NCI-H82 treated with DMSO at 0.1 percent for 48 hours (cell line): ENCODE measurements around the gene CA5A.
"Not testable (repeated sequence)": the region's sequence is repeated elsewhere in the genome, so short reads cannot be mapped to it uniquely, and the experiment has no call there.

ENCODE experiments used
- DNase-seq: peaks from one replicate; lab custom pipeline; 2025; ENCODE audit not compliant: unreplicated experiment; lab: John Stamatoyannopoulos, UW

CA5A gene

GRCh38 chr16:87936375-87937230 is at the start of gene CA5A:
Gene CA5A (minus strand): TSS chr16:87936529. CDS start chr16:87936450, 79 bp downstream.
- DNase-seq = no peak

- not testable (repeated sequence) for DNase-seq
Measured at GRCh38 chr16:87985493-87985892, 49.2 kb upstream of the CA5A start.

GRCh38 chr16:87984632-87985267 is 48.4 kb upstream of the CA5A start:
- DNase-seq = no peak

GRCh38 chr16:87984180-87984579 is 47.9 kb upstream of the CA5A start:
- not testable (repeated sequence) for DNase-seq

- DNase-seq = not testable (repeated sequence)
Measured at GRCh38 chr16:87983737-87984097, 47.4 kb upstream of the CA5A start.

GRCh38 chr16:87983072-87983736 is 46.9 kb upstream of the CA5A start:
- not testable (repeated sequence) for DNase-seq

GRCh38 chr16:87982581-87983041 is 46.3 kb upstream of the CA5A start:
- DNase-seq = no peak

- DNase-seq = not testable (repeated sequence)
Measured at GRCh38 chr16:87981376-87981775, 45.0 kb upstream of the CA5A start.

- DNase-seq = not testable (repeated sequence)
Measured at GRCh38 chr16:87979911-87980630, 43.7 kb upstream of the CA5A start.

GRCh38 chr16:87979352-87979751 is 43.0 kb upstream of the CA5A start:
- no peak for DNase-seq

- DNase-seq = no peak
Measured at GRCh38 chr16:87978127-87978526, 41.8 kb upstream of the CA5A start.

GRCh38 chr16:87976665-87977064 is 40.3 kb upstream of the CA5A start:
- DNase-seq = no peak

GRCh38 chr16:87974178-87974577 is 37.8 kb upstream of the CA5A start:
- DNase-seq = no peak

- no peak for DNase-seq
Measured at GRCh38 chr16:87973717-87974116, 37.4 kb upstream of the CA5A start.

GRCh38 chr16:87971933-87972332 is 35.6 kb upstream of the CA5A start:
- no peak for DNase-seq

GRCh38 chr16:87970186-87970585 is 33.9 kb upstream of the CA5A start:
- no peak for DNase-seq

- DNase-seq = no peak
Measured at GRCh38 chr16:87968541-87968940, 32.2 kb upstream of the CA5A start.

- no peak for DNase-seq
Measured at GRCh38 chr16:87966685-87967185, 30.4 kb upstream of the CA5A start.

GRCh38 chr16:87966064-87966645 is 29.8 kb upstream of the CA5A start:
- no peak for DNase-seq

GRCh38 chr16:87965417-87965816 is 29.1 kb upstream of the CA5A start:
- DNase-seq = no peak
